ENCODE results near the gene SFXN5.

Gene SFXN5

DNA sequence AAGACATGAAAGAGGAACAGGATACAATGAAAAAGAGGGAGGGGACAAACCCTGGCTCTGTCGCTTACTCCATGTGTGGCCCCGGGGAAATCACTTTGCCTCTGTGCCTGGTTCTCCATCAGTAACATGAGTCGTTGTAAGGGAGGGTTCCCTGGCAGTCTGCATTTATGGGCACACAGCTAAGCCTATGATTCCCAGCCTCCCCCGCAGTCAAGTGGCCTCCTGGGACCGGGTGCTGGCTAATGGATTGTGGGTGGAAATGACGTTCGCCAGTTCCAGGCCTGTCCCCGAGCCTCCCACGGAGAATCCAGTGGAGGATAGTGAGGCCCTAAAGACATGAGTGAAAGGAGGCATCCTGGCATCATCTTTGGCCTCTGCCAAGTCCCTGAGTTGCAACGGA is 42.7 kb downstream of the SFXN5 start:
- CTCF ChIA-PET, result no interaction called here

More for the DNA sequence above, 42.7 kb downstream of the SFXN5 start:
- Histone ChIP-seq H3K36me3 (ENCODE audit: control insufficient read depth in 2 of 2, insufficient read depth in 1 of 2, low read length in 2 of 2) (peaks cover 4 to 8% of the 10 kb centered on the region in 2 experiments; a peak in 2 of 3 replicates), H3K4me1 (ENCODE audit: control insufficient read depth, insufficient read depth, low read length) (peaks cover 6% of the 10 kb centered on the region; the same call in 1 of the 2 replicates), H3K4me3 (ENCODE audit: low read depth, low read length) (no peak overlapping the region), H3K27ac (ENCODE audit: extremely low read depth, low read depth, low read length) (no peak overlapping the region), H3K9me3 (ENCODE audit: control insufficient read depth, insufficient read depth, low read depth, low read length) (no peaks in the 10 kb centered on the region)
- TF ChIP-seq ZNF426 (tag by site-specific recombination; IDR thresholded peaks at IDR 0.05) (no peak), ZBTB8A (tag by site-specific recombination; IDR thresholded peaks at IDR 0.05) (0 out of 2 replicates have a peak, but pooled peaks have one; percentile 14), SP2 (tag by site-specific recombination; IDR thresholded peaks at IDR 0.05) (peak; percentile 37; the same call in 1 of the 2 replicates), PRDM1 (tag by site-specific recombination; IDR thresholded peaks at IDR 0.05) (no peak), GLIS1 (tag by site-specific recombination; IDR thresholded peaks at IDR 0.05) (peak; percentile 96), FEZF1 (tag by site-specific recombination; IDR thresholded peaks at IDR 0.05) (peak; percentile 71), KLF17 (tag by site-specific recombination; IDR thresholded peaks at IDR 0.05) (peak; percentile 85), ZBTB20 (tag by site-specific recombination; IDR thresholded peaks at IDR 0.05) (peak; percentile 54), ZFHX2 (tag by site-specific recombination; conservative IDR thresholded peaks at IDR 0.05) (peak; percentile 97), ZEB2 (tag by site-specific recombination; IDR thresholded peaks at IDR 0.05) (peak; percentile 37; the same call in 1 of the 2 replicates), ZNF544 (tag by site-specific recombination; IDR thresholded peaks at IDR 0.05) (no peak), ZBTB17 (tag by site-specific recombination; IDR thresholded peaks at IDR 0.05) (peak; percentile 59), ZNF423 (tag by site-specific recombination; IDR thresholded peaks at IDR 0.05) (peak; percentile 85), EGR2 (tag by site-specific recombination; IDR thresholded peaks at IDR 0.05; ENCODE audit: low read depth) (peak; percentile 95), OSR2 (tag by site-specific recombination; IDR thresholded peaks at IDR 0.05) (peak; percentile 32; the same call in 1 of the 2 replicates), SP7 (tag by site-specific recombination; IDR thresholded peaks at IDR 0.05) (peak; percentile 59; the same call in 1 of the 2 replicates), ZNF221 (tag by site-specific recombination; IDR thresholded peaks at IDR 0.05; ENCODE audit: borderline replicate concordance) (no peak), WT1 (tag by site-specific recombination; IDR thresholded peaks at IDR 0.05) (peak; percentile 85), MZF1 (tag by site-specific recombination; IDR thresholded peaks at IDR 0.05; ENCODE audit: borderline replicate concordance) (no peak), ZNF791 (tag by site-specific recombination; IDR thresholded peaks at IDR 0.05) (0 out of 2 replicates have a peak, but pooled peaks have one; percentile 6), KLF16 (tag by site-specific recombination; IDR thresholded peaks at IDR 0.05) (peak; percentile 82)
- TF ChIP-seq, protein P1, sequence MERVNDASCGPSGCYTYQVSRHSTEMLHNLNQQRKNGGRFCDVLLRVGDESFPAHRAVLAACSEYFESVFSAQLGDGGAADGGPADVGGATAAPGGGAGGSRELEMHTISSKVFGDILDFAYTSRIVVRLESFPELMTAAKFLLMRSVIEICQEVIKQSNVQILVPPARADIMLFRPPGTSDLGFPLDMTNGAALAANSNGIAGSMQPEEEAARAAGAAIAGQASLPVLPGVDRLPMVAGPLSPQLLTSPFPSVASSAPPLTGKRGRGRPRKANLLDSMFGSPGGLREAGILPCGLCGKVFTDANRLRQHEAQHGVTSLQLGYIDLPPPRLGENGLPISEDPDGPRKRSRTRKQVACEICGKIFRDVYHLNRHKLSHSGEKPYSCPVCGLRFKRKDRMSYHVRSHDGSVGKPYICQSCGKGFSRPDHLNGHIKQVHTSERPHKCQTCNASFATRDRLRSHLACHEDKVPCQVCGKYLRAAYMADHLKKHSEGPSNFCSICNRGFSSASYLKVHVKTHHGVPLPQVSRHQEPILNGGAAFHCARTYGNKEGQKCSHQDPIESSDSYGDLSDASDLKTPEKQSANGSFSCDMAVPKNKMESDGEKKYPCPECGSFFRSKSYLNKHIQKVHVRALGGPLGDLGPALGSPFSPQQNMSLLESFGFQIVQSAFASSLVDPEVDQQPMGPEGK (tag by site-specific recombination; IDR thresholded peaks at IDR 0.05), result peak; percentile 43; the same call in 1 of the 2 replicates
- TF ChIP-seq, protein P2, sequence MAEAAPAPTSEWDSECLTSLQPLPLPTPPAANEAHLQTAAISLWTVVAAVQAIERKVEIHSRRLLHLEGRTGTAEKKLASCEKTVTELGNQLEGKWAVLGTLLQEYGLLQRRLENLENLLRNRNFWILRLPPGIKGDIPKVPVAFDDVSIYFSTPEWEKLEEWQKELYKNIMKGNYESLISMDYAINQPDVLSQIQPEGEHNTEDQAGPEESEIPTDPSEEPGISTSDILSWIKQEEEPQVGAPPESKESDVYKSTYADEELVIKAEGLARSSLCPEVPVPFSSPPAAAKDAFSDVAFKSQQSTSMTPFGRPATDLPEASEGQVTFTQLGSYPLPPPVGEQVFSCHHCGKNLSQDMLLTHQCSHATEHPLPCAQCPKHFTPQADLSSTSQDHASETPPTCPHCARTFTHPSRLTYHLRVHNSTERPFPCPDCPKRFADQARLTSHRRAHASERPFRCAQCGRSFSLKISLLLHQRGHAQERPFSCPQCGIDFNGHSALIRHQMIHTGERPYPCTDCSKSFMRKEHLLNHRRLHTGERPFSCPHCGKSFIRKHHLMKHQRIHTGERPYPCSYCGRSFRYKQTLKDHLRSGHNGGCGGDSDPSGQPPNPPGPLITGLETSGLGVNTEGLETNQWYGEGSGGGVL (tag by site-specific recombination; IDR thresholded peaks at IDR 0.05), result peak; percentile 33; the same call in 1 of the 2 replicates
- TF ChIP-seq, protein P3, sequence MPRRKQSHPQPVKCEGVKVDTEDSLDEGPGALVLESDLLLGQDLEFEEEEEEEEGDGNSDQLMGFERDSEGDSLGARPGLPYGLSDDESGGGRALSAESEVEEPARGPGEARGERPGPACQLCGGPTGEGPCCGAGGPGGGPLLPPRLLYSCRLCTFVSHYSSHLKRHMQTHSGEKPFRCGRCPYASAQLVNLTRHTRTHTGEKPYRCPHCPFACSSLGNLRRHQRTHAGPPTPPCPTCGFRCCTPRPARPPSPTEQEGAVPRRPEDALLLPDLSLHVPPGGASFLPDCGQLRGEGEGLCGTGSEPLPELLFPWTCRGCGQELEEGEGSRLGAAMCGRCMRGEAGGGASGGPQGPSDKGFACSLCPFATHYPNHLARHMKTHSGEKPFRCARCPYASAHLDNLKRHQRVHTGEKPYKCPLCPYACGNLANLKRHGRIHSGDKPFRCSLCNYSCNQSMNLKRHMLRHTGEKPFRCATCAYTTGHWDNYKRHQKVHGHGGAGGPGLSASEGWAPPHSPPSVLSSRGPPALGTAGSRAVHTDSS (tag by site-specific recombination; IDR thresholded peaks at IDR 0.05), result no peak
- TF ChIP-seq, protein P4, sequence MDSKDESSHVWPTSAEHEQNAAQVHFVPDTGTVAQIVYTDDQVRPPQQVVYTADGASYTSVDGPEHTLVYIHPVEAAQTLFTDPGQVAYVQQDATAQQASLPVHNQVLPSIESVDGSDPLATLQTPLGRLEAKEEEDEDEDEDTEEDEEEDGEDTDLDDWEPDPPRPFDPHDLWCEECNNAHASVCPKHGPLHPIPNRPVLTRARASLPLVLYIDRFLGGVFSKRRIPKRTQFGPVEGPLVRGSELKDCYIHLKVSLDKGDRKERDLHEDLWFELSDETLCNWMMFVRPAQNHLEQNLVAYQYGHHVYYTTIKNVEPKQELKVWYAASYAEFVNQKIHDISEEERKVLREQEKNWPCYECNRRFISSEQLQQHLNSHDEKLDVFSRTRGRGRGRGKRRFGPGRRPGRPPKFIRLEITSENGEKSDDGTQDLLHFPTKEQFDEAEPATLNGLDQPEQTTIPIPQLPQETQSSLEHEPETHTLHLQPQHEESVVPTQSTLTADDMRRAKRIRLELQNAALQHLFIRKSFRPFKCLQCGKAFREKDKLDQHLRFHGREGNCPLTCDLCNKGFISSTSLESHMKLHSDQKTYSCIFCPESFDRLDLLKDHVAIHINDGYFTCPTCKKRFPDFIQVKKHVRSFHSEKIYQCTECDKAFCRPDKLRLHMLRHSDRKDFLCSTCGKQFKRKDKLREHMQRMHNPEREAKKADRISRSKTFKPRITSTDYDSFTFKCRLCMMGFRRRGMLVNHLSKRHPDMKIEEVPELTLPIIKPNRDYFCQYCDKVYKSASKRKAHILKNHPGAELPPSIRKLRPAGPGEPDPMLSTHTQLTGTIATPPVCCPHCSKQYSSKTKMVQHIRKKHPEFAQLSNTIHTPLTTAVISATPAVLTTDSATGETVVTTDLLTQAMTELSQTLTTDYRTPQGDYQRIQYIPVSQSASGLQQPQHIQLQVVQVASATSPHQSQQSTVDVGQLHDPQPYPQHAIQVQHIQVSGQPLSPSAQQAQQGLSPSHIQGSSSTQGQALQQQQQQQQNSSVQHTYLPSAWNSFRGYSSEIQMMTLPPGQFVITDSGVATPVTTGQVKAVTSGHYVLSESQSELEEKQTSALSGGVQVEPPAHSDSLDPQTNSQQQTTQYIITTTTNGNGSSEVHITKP (tag by site-specific recombination; IDR thresholded peaks at IDR 0.05), result peak; percentile 59; the same call in 1 of the 2 replicates
- POLR2A ChIA-PET, result no interaction called here

All from HEK293 (cell line).